T-helper 1 cell treated with Interleukin-12 subunit alpha and Interleukin-12 subunit beta and Interleukin-4 antibody, amounts not matched to agents 30 μg/mL and 1 μg/mL, for 36 hours (primary cell): ENCODE results near the gene TPCN2.

ENCODE experiments used
- H3K27ac Mint-ChIP-seq: one replicate; pipeline ENCODE4 v1.8.0; 2021; ENCODE audit warnings: mild to moderate bottlenecking, mixed read lengths
- H3K27me3 Mint-ChIP-seq: one replicate; pipeline ENCODE4 v1.8.0; 2021; ENCODE audit warnings: low read depth, mixed read lengths
- H3K36me3 Mint-ChIP-seq: one replicate; pipeline ENCODE4 v1.8.0; 2021; ENCODE audit warnings: low read depth, mixed read lengths
- H3K4me1 Mint-ChIP-seq: one replicate; pipeline ENCODE4 v1.8.0; 2021; ENCODE audit warnings: low read depth, mixed read lengths
- H3K4me3 Mint-ChIP-seq: one replicate; pipeline ENCODE4 v1.8.0; 2021; ENCODE audit warnings: mild to moderate bottlenecking, moderate library complexity, mixed read lengths
- H3K9me3 Mint-ChIP-seq: one replicate; pipeline ENCODE4 v1.8.0; 2021; ENCODE audit warnings: mixed read lengths

TPCN2 gene

GRCh38 chr11:69014898-69015549 lies 33.7 kb upstream of the TPCN2 start:
- H3K4me3 Mint-ChIP-seq: no peak overlapping the region

GRCh38 chr11:69017951-69018350 lies 30.8 kb upstream of the TPCN2 start:
- peaks cover 4% of the 10 kb centered on the region for H3K27me3 Mint-ChIP-seq
- no peaks in the 10 kb centered on the region for H3K9me3 Mint-ChIP-seq
- H3K27ac Mint-ChIP-seq: no peak overlapping the region
- H3K4me1 Mint-ChIP-seq: no peaks in the 10 kb centered on the region
- no peaks in the 10 kb centered on the region for H3K36me3 Mint-ChIP-seq
- H3K4me3 Mint-ChIP-seq: no peak overlapping the region

More at GRCh38 chr11:69014898-69015549, 33.7 kb upstream of the TPCN2 start:
- Mint-ChIP-seq H3K27ac (no peak overlapping the region), H3K36me3 (no peaks in the 10 kb centered on the region), H3K4me1 (no peaks in the 10 kb centered on the region), H3K27me3 (peaks cover 19% of the 10 kb centered on the region), H3K9me3 (no peaks in the 10 kb centered on the region)

- Mint-ChIP-seq H3K9me3 (no peaks in the 10 kb centered on the region), H3K4me3 (no peak overlapping the region), H3K27me3 (peaks cover 4% of the 10 kb centered on the region), H3K27ac (no peak overlapping the region), H3K4me1 (no peaks in the 10 kb centered on the region), H3K36me3 (no peaks in the 10 kb centered on the region)
Measured at GRCh38 chr11:69018924-69019323, 29.8 kb upstream of the TPCN2 start.

GRCh38 chr11:69022260-69022659 lies 26.5 kb upstream of the TPCN2 start:
- no peaks in the 10 kb centered on the region for H3K27me3 Mint-ChIP-seq
- H3K36me3 Mint-ChIP-seq: no peaks in the 10 kb centered on the region
- no peak overlapping the region for H3K4me3 Mint-ChIP-seq
- H3K27ac Mint-ChIP-seq: no peak overlapping the region
- no peaks in the 10 kb centered on the region for H3K9me3 Mint-ChIP-seq
- H3K4me1 Mint-ChIP-seq: no peaks in the 10 kb centered on the region

- H3K36me3 Mint-ChIP-seq: no peaks in the 10 kb centered on the region
- H3K27ac Mint-ChIP-seq: no peak overlapping the region
- H3K27me3 Mint-ChIP-seq: no peaks in the 10 kb centered on the region
- H3K4me3 Mint-ChIP-seq: no peak overlapping the region
- no peaks in the 10 kb centered on the region for H3K4me1 Mint-ChIP-seq
- H3K9me3 Mint-ChIP-seq: no peaks in the 10 kb centered on the region
Measured at GRCh38 chr11:69024509-69024908, 24.2 kb upstream of the TPCN2 start.

- no peaks in the 10 kb centered on the region for H3K27me3 Mint-ChIP-seq
- H3K36me3 Mint-ChIP-seq: no peaks in the 10 kb centered on the region
- H3K4me1 Mint-ChIP-seq: no peaks in the 10 kb centered on the region
- no peaks in the 10 kb centered on the region for H3K9me3 Mint-ChIP-seq
- H3K4me3 Mint-ChIP-seq: no peak overlapping the region
- no peak overlapping the region for H3K27ac Mint-ChIP-seq
Measured at GRCh38 chr11:69027704-69028372, 20.9 kb upstream of the TPCN2 start.

- Mint-ChIP-seq H3K27me3 (no peaks in the 10 kb centered on the region), H3K36me3 (no peaks in the 10 kb centered on the region), H3K4me1 (no peaks in the 10 kb centered on the region), H3K4me3 (no peak overlapping the region), H3K27ac (no peak overlapping the region), H3K9me3 (no peaks in the 10 kb centered on the region)
Measured at GRCh38 chr11:69030301-69030700, 18.4 kb upstream of the TPCN2 start.

- Mint-ChIP-seq H3K4me1 (no peaks in the 10 kb centered on the region), H3K27ac (no peak overlapping the region), H3K27me3 (no peaks in the 10 kb centered on the region), H3K4me3 (no peak overlapping the region), H3K9me3 (no peaks in the 10 kb centered on the region), H3K36me3 (no peaks in the 10 kb centered on the region)
Measured at GRCh38 chr11:69032833-69033232, 15.9 kb upstream of the TPCN2 start.

GRCh38 chr11:69033431-69033830 lies 15.3 kb upstream of the TPCN2 start:
- no peak overlapping the region for H3K27ac Mint-ChIP-seq
- H3K4me3 Mint-ChIP-seq: no peak overlapping the region
- no peaks in the 10 kb centered on the region for H3K9me3 Mint-ChIP-seq
- H3K27me3 Mint-ChIP-seq: no peaks in the 10 kb centered on the region
- H3K4me1 Mint-ChIP-seq: no peaks in the 10 kb centered on the region
- H3K36me3 Mint-ChIP-seq: no peaks in the 10 kb centered on the region

- Mint-ChIP-seq H3K27me3 (no peaks in the 10 kb centered on the region), H3K27ac (no peak overlapping the region), H3K4me3 (no peak overlapping the region), H3K4me1 (no peaks in the 10 kb centered on the region), H3K9me3 (no peaks in the 10 kb centered on the region), H3K36me3 (no peaks in the 10 kb centered on the region)
Measured at GRCh38 chr11:69034123-69034867, 14.4 kb upstream of the TPCN2 start.

- Mint-ChIP-seq H3K9me3 (no peaks in the 10 kb centered on the region), H3K27ac (no peak overlapping the region), H3K27me3 (no peaks in the 10 kb centered on the region), H3K4me3 (no peak overlapping the region), H3K4me1 (no peaks in the 10 kb centered on the region), H3K36me3 (no peaks in the 10 kb centered on the region)
Measured at GRCh38 chr11:69035150-69035945, 13.4 kb upstream of the TPCN2 start.

- Mint-ChIP-seq H3K36me3 (no peaks in the 10 kb centered on the region), H3K27ac (no peak overlapping the region), H3K4me3 (no peak overlapping the region), H3K9me3 (no peaks in the 10 kb centered on the region), H3K27me3 (no peaks in the 10 kb centered on the region), H3K4me1 (no peaks in the 10 kb centered on the region)
Measured at GRCh38 chr11:69035946-69036340, 12.8 kb upstream of the TPCN2 start.

GRCh38 chr11:69037074-69037473 lies 11.7 kb upstream of the TPCN2 start:
- H3K9me3 Mint-ChIP-seq: no peaks in the 10 kb centered on the region
- no peaks in the 10 kb centered on the region for H3K36me3 Mint-ChIP-seq
- no peaks in the 10 kb centered on the region for H3K27me3 Mint-ChIP-seq
- no peak overlapping the region for H3K27ac Mint-ChIP-seq
- H3K4me3 Mint-ChIP-seq: no peak overlapping the region
- no peaks in the 10 kb centered on the region for H3K4me1 Mint-ChIP-seq

GRCh38 chr11:69037544-69037943 lies 11.2 kb upstream of the TPCN2 start:
- no peaks in the 10 kb centered on the region for H3K9me3 Mint-ChIP-seq
- no peaks in the 10 kb centered on the region for H3K36me3 Mint-ChIP-seq
- H3K27ac Mint-ChIP-seq: no peak overlapping the region
- H3K4me1 Mint-ChIP-seq: no peaks in the 10 kb centered on the region
- H3K4me3 Mint-ChIP-seq: no peak overlapping the region
- H3K27me3 Mint-ChIP-seq: no peaks in the 10 kb centered on the region
